ENCODE data around the gene PDCD10.

PDCD10 gene

DNA sequence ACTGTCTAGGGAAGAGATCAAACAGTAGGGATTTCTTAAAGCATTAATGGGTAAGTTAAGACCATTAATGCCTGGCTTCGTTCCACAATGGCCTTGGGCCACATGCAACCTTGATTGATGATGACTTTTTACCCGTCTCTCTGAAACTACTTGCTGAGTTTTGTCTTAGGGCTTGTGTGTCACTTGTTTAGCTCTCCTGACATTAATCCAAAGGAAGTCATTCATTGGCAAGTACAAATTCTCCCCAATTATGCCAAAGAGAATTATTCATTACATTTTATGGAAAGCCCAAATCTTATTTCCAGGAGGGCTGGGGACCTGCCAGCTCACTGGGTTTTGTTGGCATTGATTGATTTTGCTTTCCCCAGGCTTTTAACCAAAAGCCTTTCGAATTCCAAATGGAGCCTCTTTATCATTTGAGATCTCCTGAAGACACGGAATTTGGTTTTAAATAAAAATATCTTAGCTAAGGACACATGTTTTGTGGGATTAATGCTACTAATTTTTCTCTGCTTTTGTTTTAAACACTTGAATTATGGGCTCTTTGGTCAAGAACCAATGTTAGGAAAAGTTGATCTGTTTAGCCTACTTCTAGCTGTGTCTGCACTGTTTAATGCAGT, 41.5 kb upstream of the PDCD10 start:
- peak; percentile 75 for ATAC-seq
- TF ChIP-seq, protein P1, sequence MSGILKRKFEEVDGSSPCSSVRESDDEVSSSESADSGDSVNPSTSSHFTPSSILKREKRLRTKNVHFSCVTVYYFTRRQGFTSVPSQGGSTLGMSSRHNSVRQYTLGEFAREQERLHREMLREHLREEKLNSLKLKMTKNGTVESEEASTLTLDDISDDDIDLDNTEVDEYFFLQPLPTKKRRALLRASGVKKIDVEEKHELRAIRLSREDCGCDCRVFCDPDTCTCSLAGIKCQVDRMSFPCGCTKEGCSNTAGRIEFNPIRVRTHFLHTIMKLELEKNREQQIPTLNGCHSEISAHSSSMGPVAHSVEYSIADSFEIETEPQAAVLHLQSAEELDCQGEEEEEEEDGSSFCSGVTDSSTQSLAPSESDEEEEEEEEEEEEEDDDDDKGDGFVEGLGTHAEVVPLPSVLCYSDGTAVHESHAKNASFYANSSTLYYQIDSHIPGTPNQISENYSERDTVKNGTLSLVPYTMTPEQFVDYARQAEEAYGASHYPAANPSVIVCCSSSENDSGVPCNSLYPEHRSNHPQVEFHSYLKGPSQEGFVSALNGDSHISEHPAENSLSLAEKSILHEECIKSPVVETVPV (CRISPR knock-in tag; IDR thresholded peaks at IDR 0.05) = no peak
- TF ChIP-seq ZC3H10 (CRISPR knock-in tag; IDR thresholded peaks at IDR 0.05) = peak; percentile 65; the same call in 1 of the 2 replicates
- peak; percentile 94 for TF ChIP-seq ISL1 (CRISPR knock-in tag; IDR thresholded peaks at IDR 0.05)
- TF ChIP-seq, protein P2, sequence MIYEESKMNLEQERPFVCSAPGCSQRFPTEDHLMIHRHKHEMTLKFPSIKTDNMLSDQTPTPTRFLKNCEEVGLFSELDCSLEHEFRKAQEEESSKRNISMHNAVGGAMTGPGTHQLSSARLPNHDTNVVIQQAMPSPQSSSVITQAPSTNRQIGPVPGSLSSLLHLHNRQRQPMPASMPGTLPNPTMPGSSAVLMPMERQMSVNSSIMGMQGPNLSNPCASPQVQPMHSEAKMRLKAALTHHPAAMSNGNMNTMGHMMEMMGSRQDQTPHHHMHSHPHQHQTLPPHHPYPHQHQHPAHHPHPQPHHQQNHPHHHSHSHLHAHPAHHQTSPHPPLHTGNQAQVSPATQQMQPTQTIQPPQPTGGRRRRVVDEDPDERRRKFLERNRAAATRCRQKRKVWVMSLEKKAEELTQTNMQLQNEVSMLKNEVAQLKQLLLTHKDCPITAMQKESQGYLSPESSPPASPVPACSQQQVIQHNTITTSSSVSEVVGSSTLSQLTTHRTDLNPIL (CRISPR knock-in tag; IDR thresholded peaks at IDR 0.05; ENCODE audit: low read depth) = peak; percentile 33; the same call in 1 of the 2 replicates

DNA sequence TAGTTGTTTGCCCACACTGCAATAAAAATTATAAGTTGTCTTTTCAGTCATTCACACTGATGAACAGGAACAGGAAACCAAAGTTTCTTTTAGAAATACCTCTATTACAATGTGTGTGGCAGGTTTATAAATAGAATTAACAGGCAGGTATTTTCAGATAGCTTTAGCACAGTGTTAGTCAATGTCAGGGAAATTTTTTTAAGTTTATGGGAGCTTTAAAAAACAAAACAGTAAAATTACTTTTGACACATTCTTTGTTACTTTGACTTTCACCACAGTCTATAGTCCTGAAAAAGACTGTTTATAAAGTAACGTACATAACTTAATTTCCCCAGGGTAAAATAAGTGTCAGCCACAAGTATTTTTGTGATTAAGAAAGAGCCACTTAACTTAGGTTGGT, 38.9 kb upstream of the PDCD10 start:
- TF ChIP-seq BACH2 (CRISPR knock-in tag; IDR thresholded peaks at IDR 0.05; ENCODE audit: borderline replicate concordance) (no peak), TCF4 (CRISPR knock-in tag; IDR thresholded peaks at IDR 0.05; ENCODE audit: borderline replicate concordance) (no peak), RARB (CRISPR knock-in tag; IDR thresholded peaks at IDR 0.05) (no peak)
- no peak for ATAC-seq

DNA sequence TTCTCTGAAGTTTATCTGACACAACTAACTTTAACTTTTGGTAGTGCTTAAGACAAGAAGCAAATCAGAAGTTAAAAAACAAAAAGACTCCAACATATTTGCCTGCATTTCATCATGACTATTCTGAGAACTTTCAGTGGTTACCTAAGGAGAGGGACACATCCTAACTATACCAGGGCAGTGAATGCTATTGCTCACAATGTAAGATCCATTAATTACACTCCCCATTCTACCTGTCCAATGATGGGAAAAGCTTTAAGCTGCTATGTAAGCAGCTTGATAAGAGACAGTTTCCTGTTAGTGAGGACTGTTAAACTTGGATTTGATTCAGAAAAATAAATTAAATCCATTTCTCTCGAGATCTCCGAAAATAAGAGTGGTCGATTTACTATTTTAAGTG, 38.3 kb upstream of the PDCD10 start:
- ATAC-seq = no peak
- TF ChIP-seq ZC3H10 (CRISPR knock-in tag; IDR thresholded peaks at IDR 0.05) (no peak), SNAI2 (CRISPR knock-in tag; IDR thresholded peaks at IDR 0.05) (no peak)
- TF ChIP-seq, protein P3, sequence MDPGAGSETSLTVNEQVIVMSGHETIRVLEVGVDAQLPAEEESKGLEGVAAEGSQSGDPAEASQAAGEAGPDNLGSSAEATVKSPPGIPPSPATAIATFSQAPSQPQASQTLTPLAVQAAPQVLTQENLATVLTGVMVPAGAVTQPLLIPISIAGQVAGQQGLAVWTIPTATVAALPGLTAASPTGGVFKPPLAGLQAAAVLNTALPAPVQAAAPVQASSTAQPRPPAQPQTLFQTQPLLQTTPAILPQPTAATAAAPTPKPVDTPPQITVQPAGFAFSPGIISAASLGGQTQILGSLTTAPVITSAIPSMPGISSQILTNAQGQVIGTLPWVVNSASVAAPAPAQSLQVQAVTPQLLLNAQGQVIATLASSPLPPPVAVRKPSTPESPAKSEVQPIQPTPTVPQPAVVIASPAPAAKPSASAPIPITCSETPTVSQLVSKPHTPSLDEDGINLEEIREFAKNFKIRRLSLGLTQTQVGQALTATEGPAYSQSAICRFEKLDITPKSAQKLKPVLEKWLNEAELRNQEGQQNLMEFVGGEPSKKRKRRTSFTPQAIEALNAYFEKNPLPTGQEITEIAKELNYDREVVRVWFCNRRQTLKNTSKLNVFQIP (CRISPR knock-in tag; IDR thresholded peaks at IDR 0.05; ENCODE audit: borderline replicate concordance, low read depth) = no peak

DNA sequence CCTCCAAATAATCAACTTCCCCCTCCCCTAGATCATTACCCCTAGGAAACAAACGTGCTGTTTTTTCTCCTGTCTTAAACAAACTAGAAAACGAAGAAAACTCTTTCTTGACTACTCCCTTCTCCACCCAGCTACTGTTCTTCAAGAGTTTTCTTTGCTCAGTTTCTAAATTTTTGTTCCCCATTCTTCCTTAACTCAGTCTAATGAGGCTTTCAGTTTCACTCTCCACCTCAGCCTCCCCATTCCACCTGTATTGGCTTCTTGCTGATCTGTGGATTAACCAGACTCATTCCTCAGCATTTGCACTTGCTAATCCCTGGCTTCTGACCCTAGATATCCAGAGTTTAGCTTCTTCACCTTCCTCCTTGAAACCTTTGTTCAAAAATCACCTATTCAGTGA, 27.6 kb upstream of the PDCD10 start:
- ATAC-seq = no peak
- TF ChIP-seq SNAI2 (CRISPR knock-in tag; IDR thresholded peaks at IDR 0.05) (no peak), ZNF8 (CRISPR knock-in tag; IDR thresholded peaks at IDR 0.05) (no peak), ZFP30 (CRISPR knock-in tag; IDR thresholded peaks at IDR 0.05) (no peak)

DNA sequence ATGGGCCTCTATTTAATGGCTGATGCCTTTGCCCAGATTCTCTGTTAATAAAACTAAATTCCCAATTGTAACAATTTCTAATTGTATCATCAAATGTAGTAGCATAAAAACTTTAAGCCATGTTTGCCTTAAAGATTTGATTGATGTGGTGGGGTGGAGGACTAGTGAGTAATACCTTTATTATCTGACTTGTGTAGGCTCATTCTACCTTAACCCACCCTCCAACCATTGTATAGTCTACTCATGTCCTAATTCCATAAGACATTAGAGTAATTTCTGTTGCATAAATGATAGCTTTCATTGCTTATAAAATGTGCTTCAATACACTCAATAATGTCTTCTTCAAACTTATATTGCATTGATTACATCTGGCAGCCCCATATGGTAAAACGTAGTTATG, 26.6 kb upstream of the PDCD10 start:
- ATAC-seq = no peak
- TF ChIP-seq, protein P3 (CRISPR knock-in tag; IDR thresholded peaks at IDR 0.05; ENCODE audit: borderline replicate concordance, low read depth) = no peak
- TF ChIP-seq ISL1 (CRISPR knock-in tag; IDR thresholded peaks at IDR 0.05) (no peak), ESRRG (CRISPR knock-in tag; IDR thresholded peaks at IDR 0.05) (no peak), ZFP30 (CRISPR knock-in tag; IDR thresholded peaks at IDR 0.05) (no peak), TOX (CRISPR knock-in tag; IDR thresholded peaks at IDR 0.05; ENCODE audit: borderline replicate concordance) (no peak), ZNF565 (CRISPR knock-in tag; conservative IDR thresholded peaks at IDR 0.05; ENCODE audit: low read depth) (no peak), SNAI2 (CRISPR knock-in tag; IDR thresholded peaks at IDR 0.05) (no peak), ZC3H10 (CRISPR knock-in tag; IDR thresholded peaks at IDR 0.05) (no peak), GLIS3 (CRISPR knock-in tag; IDR thresholded peaks at IDR 0.05) (no peak), ARNTL (CRISPR knock-in tag; IDR thresholded peaks at IDR 0.05; ENCODE audit: borderline replicate concordance, low read depth) (no peak), ZNF8 (CRISPR knock-in tag; IDR thresholded peaks at IDR 0.05) (no peak), TCF4 (CRISPR knock-in tag; IDR thresholded peaks at IDR 0.05; ENCODE audit: borderline replicate concordance) (no peak), BACH2 (CRISPR knock-in tag; IDR thresholded peaks at IDR 0.05; ENCODE audit: borderline replicate concordance) (no peak), RARB (CRISPR knock-in tag; IDR thresholded peaks at IDR 0.05) (no peak)
- TF ChIP-seq, protein P4, sequence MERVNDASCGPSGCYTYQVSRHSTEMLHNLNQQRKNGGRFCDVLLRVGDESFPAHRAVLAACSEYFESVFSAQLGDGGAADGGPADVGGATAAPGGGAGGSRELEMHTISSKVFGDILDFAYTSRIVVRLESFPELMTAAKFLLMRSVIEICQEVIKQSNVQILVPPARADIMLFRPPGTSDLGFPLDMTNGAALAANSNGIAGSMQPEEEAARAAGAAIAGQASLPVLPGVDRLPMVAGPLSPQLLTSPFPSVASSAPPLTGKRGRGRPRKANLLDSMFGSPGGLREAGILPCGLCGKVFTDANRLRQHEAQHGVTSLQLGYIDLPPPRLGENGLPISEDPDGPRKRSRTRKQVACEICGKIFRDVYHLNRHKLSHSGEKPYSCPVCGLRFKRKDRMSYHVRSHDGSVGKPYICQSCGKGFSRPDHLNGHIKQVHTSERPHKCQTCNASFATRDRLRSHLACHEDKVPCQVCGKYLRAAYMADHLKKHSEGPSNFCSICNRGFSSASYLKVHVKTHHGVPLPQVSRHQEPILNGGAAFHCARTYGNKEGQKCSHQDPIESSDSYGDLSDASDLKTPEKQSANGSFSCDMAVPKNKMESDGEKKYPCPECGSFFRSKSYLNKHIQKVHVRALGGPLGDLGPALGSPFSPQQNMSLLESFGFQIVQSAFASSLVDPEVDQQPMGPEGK (CRISPR knock-in tag; IDR thresholded peaks at IDR 0.05; ENCODE audit: borderline replicate concordance) = no peak

Measured in SK-N-SH treated with all-trans-retinoic acid at 6 μM for 48 hours (cell line).